ENCODE results near the gene TECPR2.

The TECPR2 gene

DNA sequence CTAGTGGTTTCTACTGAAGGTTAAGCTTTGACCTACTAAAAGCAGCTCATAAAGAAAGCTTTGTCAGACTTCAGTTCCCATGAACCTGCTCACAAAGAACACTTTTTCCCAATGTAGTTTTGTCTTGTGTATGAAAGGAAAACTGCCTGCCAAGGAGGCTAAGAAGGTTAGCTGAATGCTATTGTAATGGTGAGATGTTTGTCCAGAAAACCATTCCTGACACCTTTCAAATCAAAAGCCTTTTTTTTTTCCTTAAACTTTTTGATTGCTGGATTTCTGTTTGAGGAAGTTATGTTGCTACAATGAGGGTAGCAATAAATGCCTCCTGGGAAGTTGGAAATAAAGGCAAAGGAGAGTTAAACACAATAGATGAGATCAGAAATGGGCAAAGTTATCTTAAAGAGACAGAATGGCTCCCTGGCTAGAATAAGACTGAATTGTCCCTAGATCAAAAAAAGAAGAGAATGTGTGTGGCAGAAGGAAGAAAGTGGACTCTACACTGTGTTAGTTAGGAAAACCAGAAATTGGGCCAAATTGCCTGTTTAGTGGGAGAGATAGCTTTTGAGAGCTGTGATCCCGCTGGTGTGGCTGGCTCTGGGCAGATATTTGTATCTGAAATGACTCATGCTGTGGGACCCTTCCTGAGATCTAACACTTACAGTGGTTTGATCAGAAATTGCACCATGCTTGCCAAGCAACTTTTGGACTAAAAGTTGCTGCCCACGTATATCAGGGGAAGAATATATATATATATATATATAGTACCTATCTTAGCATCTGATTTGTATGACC lies 27.5 kb downstream of the TECPR2 start:
- no peaks in the 10 kb centered on the region for H3K27me3 ChIP-seq (ENCODE audit: control insufficient read depth, insufficient read depth, low read length)
- no peaks in the 10 kb centered on the region for H3K9me3 ChIP-seq (ENCODE audit: control insufficient read depth, insufficient read depth, low read length)
- peaks cover 8% of the 10 kb centered on the region for H3K4me1 ChIP-seq (ENCODE audit: control insufficient read depth, insufficient read depth, low read length)
- H3K4me3 ChIP-seq (ENCODE audit: low read depth, low read length): no peak overlapping the region
- H3K9ac ChIP-seq (ENCODE audit: low read depth, low read length): no peak overlapping the region
- no peaks in the 10 kb centered on the region for H3K36me3 ChIP-seq (ENCODE audit: control insufficient read depth, insufficient read depth, low read length)

DNA sequence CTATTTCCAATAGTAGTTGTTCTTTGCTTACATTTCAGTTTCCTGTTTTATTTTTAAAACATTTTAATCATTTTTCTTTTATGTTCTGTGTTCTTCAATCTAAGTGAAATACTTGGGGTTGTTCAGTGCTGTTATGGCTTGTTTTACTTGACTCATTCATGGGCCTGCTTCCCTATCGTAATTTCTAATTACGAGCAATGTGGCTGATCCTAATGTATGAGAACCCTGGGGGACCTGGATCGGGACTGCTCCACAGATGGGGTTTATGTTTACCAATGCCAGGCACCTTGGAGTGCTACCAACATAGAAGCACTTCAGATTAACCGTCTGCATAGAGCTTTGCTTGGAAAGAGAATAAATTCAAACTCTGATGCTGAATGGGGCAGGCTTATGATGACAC lies 29.8 kb downstream of the TECPR2 start:
- Histone ChIP-seq H3K4me1 (ENCODE audit: control insufficient read depth, insufficient read depth, low read length) (peaks cover 13% of the 10 kb centered on the region), H3K36me3 (ENCODE audit: control insufficient read depth, insufficient read depth, low read length) (no peaks in the 10 kb centered on the region), H3K4me3 (ENCODE audit: low read depth, low read length) (no peak overlapping the region), H3K9me3 (ENCODE audit: control insufficient read depth, insufficient read depth, low read length) (no peaks in the 10 kb centered on the region), H3K9ac (ENCODE audit: low read depth, low read length) (no peak overlapping the region), H3K27me3 (ENCODE audit: control insufficient read depth, insufficient read depth, low read length) (no peaks in the 10 kb centered on the region)

DNA sequence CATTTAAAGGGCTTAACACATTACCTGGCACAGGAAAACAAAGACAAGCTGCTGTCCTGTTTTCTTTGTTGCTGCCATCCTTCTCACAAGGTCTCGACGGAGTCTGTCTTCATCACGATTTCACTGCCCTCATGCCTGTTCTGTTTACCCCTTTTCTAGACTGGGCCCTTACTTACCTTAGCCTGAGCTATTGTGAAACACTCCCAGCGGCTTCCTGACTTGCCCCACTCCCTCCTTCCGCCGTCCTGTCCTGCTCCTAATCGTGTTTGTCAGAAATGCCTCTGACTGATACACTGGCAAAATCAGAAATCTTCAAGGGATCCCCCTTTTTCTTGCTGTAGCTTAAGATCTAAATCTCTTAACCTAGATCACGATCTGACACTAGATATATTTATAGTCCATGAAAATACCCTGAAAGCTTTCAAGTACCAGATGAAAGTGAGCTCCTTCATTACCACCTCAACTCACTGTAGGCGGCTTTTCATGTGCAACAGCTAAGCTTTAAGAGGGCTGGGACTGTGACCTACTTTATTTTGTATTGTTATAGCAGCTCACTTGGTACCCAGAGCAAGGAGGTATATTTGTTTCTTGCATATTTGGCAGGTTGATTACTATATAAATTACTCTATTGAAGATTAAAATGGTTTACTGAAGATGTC lies 32.1 kb downstream of the TECPR2 start:
- Histone ChIP-seq H3K9ac (ENCODE audit: low read depth, low read length) (no peak overlapping the region), H3K4me3 (ENCODE audit: low read depth, low read length) (no peak overlapping the region), H3K36me3 (ENCODE audit: control insufficient read depth, insufficient read depth, low read length) (no peaks in the 10 kb centered on the region), H3K27me3 (ENCODE audit: control insufficient read depth, insufficient read depth, low read length) (no peaks in the 10 kb centered on the region), H3K9me3 (ENCODE audit: control insufficient read depth, insufficient read depth, low read length) (no peaks in the 10 kb centered on the region), H3K4me1 (ENCODE audit: control insufficient read depth, insufficient read depth, low read length) (peaks cover 13% of the 10 kb centered on the region)

DNA sequence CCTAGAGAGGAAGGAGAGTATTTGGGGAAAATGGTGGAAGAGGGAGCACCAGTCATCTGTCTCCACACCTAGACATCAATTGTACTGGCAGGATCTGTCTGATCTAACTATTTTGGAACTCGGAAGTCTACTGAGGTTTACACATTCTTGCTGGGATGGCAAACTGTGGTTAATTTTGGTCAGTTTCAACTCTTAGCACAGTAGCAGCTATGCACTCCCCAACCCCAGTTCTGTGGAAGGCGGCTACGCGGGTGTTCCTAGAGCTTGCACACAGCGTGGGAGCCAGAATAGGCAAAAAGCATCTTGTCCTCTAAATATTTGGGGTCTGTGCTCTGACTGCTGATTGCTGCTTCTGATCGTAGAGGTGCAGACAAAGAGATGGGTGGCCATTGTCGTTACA lies 33.8 kb downstream of the TECPR2 start:
- Histone ChIP-seq H3K36me3 (ENCODE audit: control insufficient read depth, insufficient read depth, low read length) (no peaks in the 10 kb centered on the region), H3K4me1 (ENCODE audit: control insufficient read depth, insufficient read depth, low read length) (peaks cover 13% of the 10 kb centered on the region), H3K9ac (ENCODE audit: low read depth, low read length) (no peak overlapping the region), H3K27me3 (ENCODE audit: control insufficient read depth, insufficient read depth, low read length) (no peaks in the 10 kb centered on the region), H3K4me3 (ENCODE audit: low read depth, low read length) (no peak overlapping the region), H3K9me3 (ENCODE audit: control insufficient read depth, insufficient read depth, low read length) (no peaks in the 10 kb centered on the region)

DNA sequence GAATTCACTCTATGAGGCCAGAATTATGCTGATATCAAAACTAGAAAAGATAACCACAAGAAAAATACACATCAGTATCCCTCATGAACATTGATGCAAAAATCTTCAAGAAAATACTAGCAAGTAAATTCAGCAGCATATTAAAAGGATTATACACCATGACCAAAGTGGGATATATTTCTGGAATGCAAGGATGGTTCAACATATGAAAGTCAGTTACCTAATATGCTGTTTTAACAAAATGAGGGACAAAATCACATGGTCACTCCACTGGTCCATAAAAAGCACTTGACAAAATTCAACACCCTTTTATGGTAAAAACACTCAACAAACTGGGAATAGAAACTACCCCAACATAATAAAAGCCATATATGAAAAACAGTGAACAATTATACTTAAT lies 40.3 kb downstream of the TECPR2 start:
- H3K4me3 ChIP-seq (ENCODE audit: low read depth, low read length): no peak overlapping the region

DNA sequence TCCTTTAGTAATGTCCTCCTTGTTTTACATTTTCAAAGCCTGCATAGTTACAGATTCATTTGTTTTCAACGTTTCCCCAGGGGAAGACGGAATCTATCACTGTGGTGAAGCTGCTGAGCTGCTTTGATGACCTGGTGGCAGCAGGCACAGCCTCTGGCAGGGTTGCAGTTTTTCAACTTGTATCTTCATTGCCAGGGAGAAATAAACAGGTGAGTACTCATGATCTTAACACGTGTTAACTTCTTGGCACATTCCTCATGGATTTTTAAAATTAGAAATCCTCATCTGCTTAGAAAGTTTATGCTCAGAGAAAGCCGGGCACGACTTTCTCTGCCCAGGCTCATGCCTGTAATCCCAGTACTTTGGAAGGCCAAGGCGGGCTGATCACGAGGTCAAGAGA lies 44.5 kb downstream of the TECPR2 start:
- H3K36me3 ChIP-seq (ENCODE audit: control insufficient read depth, insufficient read depth, low read length): peaks cover 3% of the 10 kb centered on the region
- H3K9me3 ChIP-seq (ENCODE audit: control insufficient read depth, insufficient read depth, low read length): peaks cover 3% of the 10 kb centered on the region
- no peaks in the 10 kb centered on the region for H3K27me3 ChIP-seq (ENCODE audit: control insufficient read depth, insufficient read depth, low read length)
- H3K4me1 ChIP-seq (ENCODE audit: control insufficient read depth, insufficient read depth, low read length): peaks cover 6% of the 10 kb centered on the region
- H3K9ac ChIP-seq (ENCODE audit: low read depth, low read length): no peak overlapping the region
- H3K4me3 ChIP-seq (ENCODE audit: low read depth, low read length): no peak overlapping the region

More for the DNA sequence above, 40.3 kb downstream of the TECPR2 start:
- Histone ChIP-seq H3K9ac (ENCODE audit: low read depth, low read length) (no peak overlapping the region), H3K27me3 (ENCODE audit: control insufficient read depth, insufficient read depth, low read length) (no peaks in the 10 kb centered on the region), H3K9me3 (ENCODE audit: control insufficient read depth, insufficient read depth, low read length) (peaks cover 3% of the 10 kb centered on the region), H3K4me1 (ENCODE audit: control insufficient read depth, insufficient read depth, low read length) (no peaks in the 10 kb centered on the region), H3K36me3 (ENCODE audit: control insufficient read depth, insufficient read depth, low read length) (no peaks in the 10 kb centered on the region)

DNA sequence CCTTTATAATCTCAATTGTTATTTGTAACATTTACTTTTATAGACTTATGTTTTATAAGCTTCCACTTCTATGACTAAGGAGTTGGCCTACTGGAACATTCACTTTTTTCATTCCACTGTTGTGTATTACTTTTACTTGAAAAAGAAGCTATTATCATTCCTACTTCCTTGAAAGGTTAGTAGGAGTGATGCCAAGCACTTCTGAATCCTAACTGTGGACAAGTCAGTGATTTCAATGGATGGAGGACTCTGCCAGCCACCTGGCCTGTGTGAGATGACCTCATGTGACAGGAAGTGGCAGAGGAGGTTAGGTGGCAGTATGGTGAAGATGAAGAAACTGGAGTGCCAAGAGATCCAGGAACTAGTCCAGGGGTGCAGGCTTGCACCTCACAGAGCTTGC lies 46.0 kb downstream of the TECPR2 start:
- Histone ChIP-seq H3K4me3 (ENCODE audit: low read depth, low read length) (no peak overlapping the region), H3K9ac (ENCODE audit: low read depth, low read length) (no peak overlapping the region), H3K36me3 (ENCODE audit: control insufficient read depth, insufficient read depth, low read length) (peaks cover 3% of the 10 kb centered on the region), H3K9me3 (ENCODE audit: control insufficient read depth, insufficient read depth, low read length) (no peaks in the 10 kb centered on the region), H3K27me3 (ENCODE audit: control insufficient read depth, insufficient read depth, low read length) (no peaks in the 10 kb centered on the region), H3K4me1 (ENCODE audit: control insufficient read depth, insufficient read depth, low read length) (peaks cover 6% of the 10 kb centered on the region)

DNA sequence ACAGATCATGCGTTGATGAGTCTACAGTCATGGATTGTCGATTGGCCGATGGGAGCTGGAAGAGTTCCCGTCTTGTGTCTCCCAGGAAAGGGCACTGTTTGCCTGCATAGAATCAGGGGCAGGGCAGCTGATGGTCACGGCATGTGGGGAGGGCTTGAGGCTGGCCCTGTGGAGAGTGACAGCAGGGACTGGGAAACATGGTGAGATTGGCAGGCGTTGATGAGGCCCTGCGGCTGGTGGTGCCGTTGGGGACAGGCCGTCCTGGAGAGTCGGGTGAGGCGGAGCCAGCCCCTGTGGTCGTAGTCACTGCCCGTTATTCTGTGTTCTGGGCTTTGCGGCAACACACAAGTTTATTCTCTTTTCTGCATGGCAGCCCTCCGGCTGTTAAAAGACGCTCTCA lies 52.9 kb downstream of the TECPR2 start:
- Histone ChIP-seq H3K27me3 (ENCODE audit: control insufficient read depth, insufficient read depth, low read length) (no peaks in the 10 kb centered on the region), H3K4me3 (ENCODE audit: low read depth, low read length) (no peak overlapping the region), H3K36me3 (ENCODE audit: control insufficient read depth, insufficient read depth, low read length) (peaks cover 7% of the 10 kb centered on the region), H3K9ac (ENCODE audit: low read depth, low read length) (no peak overlapping the region), H3K9me3 (ENCODE audit: control insufficient read depth, insufficient read depth, low read length) (no peaks in the 10 kb centered on the region), H3K4me1 (ENCODE audit: control insufficient read depth, insufficient read depth, low read length) (peaks cover 6% of the 10 kb centered on the region)

DNA sequence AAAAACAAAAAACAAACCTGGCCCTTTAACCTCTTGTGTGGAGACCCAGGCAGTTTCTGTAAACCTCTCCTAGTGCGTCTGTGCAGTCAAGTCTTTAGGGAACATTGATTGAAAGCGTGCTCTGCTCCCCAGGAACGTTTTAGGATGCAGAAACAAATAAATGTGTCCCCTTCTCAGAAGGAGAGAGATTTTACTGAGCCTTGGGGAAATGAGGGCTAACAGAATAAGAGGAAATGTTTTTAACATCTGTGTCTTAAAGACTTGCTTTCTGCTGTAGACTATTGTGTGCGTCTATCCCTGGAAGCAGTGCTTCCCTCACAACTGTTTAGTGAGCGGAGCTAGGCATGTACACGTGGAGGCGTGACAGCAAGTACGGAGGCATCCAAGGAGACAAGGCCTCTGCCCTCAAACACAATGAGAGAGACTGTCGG lies 54.3 kb downstream of the TECPR2 start:
- peaks cover 7% of the 10 kb centered on the region for H3K36me3 ChIP-seq (ENCODE audit: control insufficient read depth, insufficient read depth, low read length)
- H3K9me3 ChIP-seq (ENCODE audit: control insufficient read depth, insufficient read depth, low read length): no peaks in the 10 kb centered on the region
- H3K9ac ChIP-seq (ENCODE audit: low read depth, low read length): no peak overlapping the region
- H3K4me3 ChIP-seq (ENCODE audit: low read depth, low read length): no peak overlapping the region
- H3K27me3 ChIP-seq (ENCODE audit: control insufficient read depth, insufficient read depth, low read length): no peaks in the 10 kb centered on the region
- peaks cover under 1% of the 10 kb centered on the region for H3K4me1 ChIP-seq (ENCODE audit: control insufficient read depth, insufficient read depth, low read length)

DNA sequence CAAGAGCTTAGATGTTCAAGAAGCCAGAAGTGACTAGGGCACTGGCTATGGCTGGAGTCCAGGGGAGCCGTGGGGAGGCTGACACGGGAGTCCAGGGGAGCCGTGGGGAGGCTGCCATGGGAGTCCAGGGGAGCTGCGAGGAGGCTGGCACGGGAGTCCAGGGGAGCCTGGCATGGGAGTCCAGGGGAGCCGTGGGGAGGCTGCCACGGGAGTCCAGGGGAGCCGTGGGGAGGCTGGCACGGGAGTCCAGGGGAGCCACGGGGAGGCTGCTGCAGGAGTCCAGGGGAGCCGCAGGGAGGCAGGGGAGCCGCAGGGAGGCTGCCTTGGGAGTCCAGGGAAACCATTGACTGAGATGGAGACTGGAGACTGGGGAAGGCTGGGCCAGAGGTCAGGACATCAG lies 54.9 kb downstream of the TECPR2 start:
- peaks cover 7% of the 10 kb centered on the region for H3K36me3 ChIP-seq (ENCODE audit: control insufficient read depth, insufficient read depth, low read length)
- H3K9me3 ChIP-seq (ENCODE audit: control insufficient read depth, insufficient read depth, low read length): no peaks in the 10 kb centered on the region
- no peaks in the 10 kb centered on the region for H3K27me3 ChIP-seq (ENCODE audit: control insufficient read depth, insufficient read depth, low read length)
- no peak overlapping the region for H3K4me3 ChIP-seq (ENCODE audit: low read depth, low read length)
- H3K9ac ChIP-seq (ENCODE audit: low read depth, low read length): no peak overlapping the region
- no peaks in the 10 kb centered on the region for H3K4me1 ChIP-seq (ENCODE audit: control insufficient read depth, insufficient read depth, low read length)

DNA sequence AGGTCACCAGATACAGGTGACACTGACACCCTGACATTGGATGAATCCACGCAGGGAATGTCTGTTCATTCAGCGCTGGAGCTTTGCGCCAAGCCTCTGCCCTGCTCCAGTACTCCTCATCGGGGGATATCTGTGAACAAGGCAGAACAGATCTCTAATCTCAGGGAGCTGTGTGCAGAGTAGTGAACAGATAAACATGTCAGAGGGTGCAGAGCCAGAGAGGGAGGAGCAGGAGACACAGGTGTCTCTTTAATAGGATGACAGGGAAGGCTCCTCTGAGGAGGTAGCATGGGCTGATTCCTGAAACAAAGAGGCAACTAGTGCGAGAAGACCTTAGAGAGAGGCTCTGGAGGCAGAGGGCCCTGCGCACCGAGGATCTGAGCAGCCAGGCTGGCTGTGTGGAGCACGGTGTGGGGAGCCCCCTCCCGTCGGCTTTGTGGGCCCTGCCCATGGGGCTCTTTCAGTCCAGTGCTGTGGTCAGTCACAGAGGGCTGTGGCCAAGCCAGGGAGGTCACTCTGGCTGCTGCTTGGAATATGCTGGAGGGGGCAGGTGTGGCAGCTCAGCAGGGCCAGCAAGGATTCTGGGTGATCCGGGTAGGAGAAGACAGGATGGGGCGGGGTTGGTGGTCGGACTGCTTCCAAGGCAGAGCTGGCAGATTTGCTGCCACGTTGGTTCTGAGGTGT lies 55.6 kb downstream of the TECPR2 start:
- Histone ChIP-seq H3K4me3 (ENCODE audit: low read depth, low read length) (no peak overlapping the region), H3K9me3 (ENCODE audit: control insufficient read depth, insufficient read depth, low read length) (no peaks in the 10 kb centered on the region), H3K27me3 (ENCODE audit: control insufficient read depth, insufficient read depth, low read length) (no peaks in the 10 kb centered on the region), H3K36me3 (ENCODE audit: control insufficient read depth, insufficient read depth, low read length) (peaks cover 7% of the 10 kb centered on the region), H3K9ac (ENCODE audit: low read depth, low read length) (no peak overlapping the region), H3K4me1 (ENCODE audit: control insufficient read depth, insufficient read depth, low read length) (no peaks in the 10 kb centered on the region)

DNA sequence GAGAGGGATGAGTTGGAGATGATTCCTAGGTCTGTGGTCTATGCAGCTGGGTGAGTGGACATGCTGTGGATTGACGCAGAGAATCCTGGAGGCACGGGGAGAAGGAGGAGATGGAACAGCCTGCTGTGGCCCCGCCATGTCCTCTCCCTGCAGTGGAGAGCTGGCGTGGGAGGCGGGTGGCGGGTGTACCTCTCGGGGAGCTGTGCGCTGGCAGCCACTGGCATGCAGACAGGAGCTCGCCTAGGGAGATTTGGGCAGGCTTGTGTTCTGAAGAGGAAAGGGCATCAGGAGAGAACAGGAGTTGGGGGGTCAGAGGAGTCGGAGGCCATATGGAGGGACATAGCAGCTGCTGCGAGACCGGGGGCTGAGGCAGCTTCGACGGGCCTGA lies 56.1 kb downstream of the TECPR2 start:
- Histone ChIP-seq H3K27me3 (ENCODE audit: control insufficient read depth, insufficient read depth, low read length) (no peaks in the 10 kb centered on the region), H3K4me3 (ENCODE audit: low read depth, low read length) (no peak overlapping the region), H3K4me1 (ENCODE audit: control insufficient read depth, insufficient read depth, low read length) (no peaks in the 10 kb centered on the region), H3K36me3 (ENCODE audit: control insufficient read depth, insufficient read depth, low read length) (peaks cover 7% of the 10 kb centered on the region), H3K9ac (ENCODE audit: low read depth, low read length) (no peak overlapping the region), H3K9me3 (ENCODE audit: control insufficient read depth, insufficient read depth, low read length) (no peaks in the 10 kb centered on the region)
